ENCODE results near the gene EIPR1.

The EIPR1 gene

GRCh38 chr2:3171564-3172264 lies 205.9 kb downstream of the EIPR1 start:
- Histone ChIP-seq H3K9me3 (ENCODE audit: insufficient read depth, low read length) (no peaks in the 10 kb centered on the region), H3K4me2 (ENCODE audit: low read depth, low read length, poor library complexity, severe bottlenecking) (no peak overlapping the region), H3K4me3 (ENCODE audit: insufficient read depth, low read length, poor library complexity, severe bottlenecking) (no peak overlapping the region), H3F3A (ENCODE audit: insufficient read depth) (no peaks in the 10 kb centered on the region), H3K9ac (ENCODE audit: low read length) (no peak overlapping the region), H3K9me2 (replicated peaks; ENCODE audit: insufficient read depth, low read length) (no peaks in the 10 kb centered on the region), H4K20me1 (ENCODE audit: low read depth, low read length) (no peaks in the 10 kb centered on the region), H2AFZ (ENCODE audit: low read depth, low read length, severe bottlenecking) (no peak overlapping the region), H3K36me3 (ENCODE audit: low read length) (no peaks in the 10 kb centered on the region), H3K27me3 (ENCODE audit: low read length) (no peaks in the 10 kb centered on the region), H3K27ac (ENCODE audit: low read depth, low read length) (no peak overlapping the region), H3K79me2 (ENCODE audit: insufficient read depth, low read length) (no peaks in the 10 kb centered on the region)
- TF ChIP-seq, protein P1, sequence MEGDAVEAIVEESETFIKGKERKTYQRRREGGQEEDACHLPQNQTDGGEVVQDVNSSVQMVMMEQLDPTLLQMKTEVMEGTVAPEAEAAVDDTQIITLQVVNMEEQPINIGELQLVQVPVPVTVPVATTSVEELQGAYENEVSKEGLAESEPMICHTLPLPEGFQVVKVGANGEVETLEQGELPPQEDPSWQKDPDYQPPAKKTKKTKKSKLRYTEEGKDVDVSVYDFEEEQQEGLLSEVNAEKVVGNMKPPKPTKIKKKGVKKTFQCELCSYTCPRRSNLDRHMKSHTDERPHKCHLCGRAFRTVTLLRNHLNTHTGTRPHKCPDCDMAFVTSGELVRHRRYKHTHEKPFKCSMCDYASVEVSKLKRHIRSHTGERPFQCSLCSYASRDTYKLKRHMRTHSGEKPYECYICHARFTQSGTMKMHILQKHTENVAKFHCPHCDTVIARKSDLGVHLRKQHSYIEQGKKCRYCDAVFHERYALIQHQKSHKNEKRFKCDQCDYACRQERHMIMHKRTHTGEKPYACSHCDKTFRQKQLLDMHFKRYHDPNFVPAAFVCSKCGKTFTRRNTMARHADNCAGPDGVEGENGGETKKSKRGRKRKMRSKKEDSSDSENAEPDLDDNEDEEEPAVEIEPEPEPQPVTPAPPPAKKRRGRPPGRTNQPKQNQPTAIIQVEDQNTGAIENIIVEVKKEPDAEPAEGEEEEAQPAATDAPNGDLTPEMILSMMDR (IDR thresholded peaks at IDR 0.05; ENCODE audit: insufficient read depth, low read length, poor library complexity, severe bottlenecking): no peak
- no peak for TF ChIP-seq EZH2phosphoT487 (conservative IDR thresholded peaks at IDR 0.05; ENCODE audit: low read length)

GRCh38 chr2:3170792-3171455 lies 206.7 kb downstream of the EIPR1 start:
- H3K9me3 ChIP-seq (ENCODE audit: insufficient read depth, low read length): no peaks in the 10 kb centered on the region
- TF ChIP-seq, protein P1 (IDR thresholded peaks at IDR 0.05; ENCODE audit: insufficient read depth, low read length, poor library complexity, severe bottlenecking): no peak
- TF ChIP-seq EZH2phosphoT487 (conservative IDR thresholded peaks at IDR 0.05; ENCODE audit: low read length): no peak
- H4K20me1 ChIP-seq (ENCODE audit: low read depth, low read length): no peaks in the 10 kb centered on the region
- no peak overlapping the region for H2AFZ ChIP-seq (ENCODE audit: low read depth, low read length, severe bottlenecking)
- H3K79me2 ChIP-seq (ENCODE audit: insufficient read depth, low read length): no peaks in the 10 kb centered on the region
- H3F3A ChIP-seq (ENCODE audit: insufficient read depth): no peaks in the 10 kb centered on the region
- no peak overlapping the region for H3K27ac ChIP-seq (ENCODE audit: low read depth, low read length)
- no peak overlapping the region for H3K9ac ChIP-seq (ENCODE audit: low read length)
- H3K36me3 ChIP-seq (ENCODE audit: low read length): no peaks in the 10 kb centered on the region
- H3K27me3 ChIP-seq (ENCODE audit: low read length): no peaks in the 10 kb centered on the region
- no peaks in the 10 kb centered on the region for H3K9me2 ChIP-seq (replicated peaks; ENCODE audit: insufficient read depth, low read length)
- no peak overlapping the region for H3K4me2 ChIP-seq (ENCODE audit: low read depth, low read length, poor library complexity, severe bottlenecking)
- H3K4me3 ChIP-seq (ENCODE audit: insufficient read depth, low read length, poor library complexity, severe bottlenecking): no peak overlapping the region

DNA sequence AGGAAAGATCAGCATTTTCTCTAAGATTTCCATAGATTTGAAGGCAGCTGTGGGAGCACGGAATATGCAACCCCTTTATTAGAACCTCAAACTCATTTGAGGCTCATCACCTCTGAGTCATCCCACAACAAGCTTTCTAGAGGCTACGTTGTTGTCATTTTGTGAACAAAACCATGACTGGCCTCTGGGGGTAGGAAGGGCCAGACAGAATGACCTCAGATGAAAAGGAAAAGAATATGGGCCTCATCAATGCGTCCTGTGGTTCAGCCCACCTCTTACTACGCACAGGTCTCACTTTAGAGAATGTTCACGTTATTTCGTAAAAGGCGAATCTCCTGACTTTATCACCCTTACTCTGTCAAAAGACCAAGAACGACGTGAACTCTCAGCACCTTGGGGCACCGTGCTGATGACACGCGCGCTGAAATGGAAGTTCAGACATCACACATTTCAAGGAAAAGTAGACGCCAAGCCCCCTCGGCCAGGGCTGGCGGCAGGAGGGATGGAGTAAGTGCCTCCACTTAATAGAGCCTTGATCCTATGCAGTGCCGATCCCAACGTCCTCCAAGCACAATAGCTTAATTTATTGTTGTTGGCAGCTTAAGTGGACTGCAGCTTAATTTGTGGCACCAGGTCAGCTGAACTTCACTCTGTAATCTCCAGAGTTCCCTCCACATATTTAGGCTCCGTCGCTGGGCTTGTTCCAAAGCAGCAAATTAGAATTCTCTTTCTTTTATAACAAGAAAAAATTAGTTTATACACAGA lies 208.3 kb downstream of the EIPR1 start:
- Histone ChIP-seq H3K4me2 (ENCODE audit: low read depth, low read length, poor library complexity, severe bottlenecking) (no peak overlapping the region), H3K36me3 (ENCODE audit: low read length) (no peaks in the 10 kb centered on the region; the same call in 1 of the 2 replicates), H3K27me3 (ENCODE audit: low read length) (no peaks in the 10 kb centered on the region), H3K79me2 (ENCODE audit: insufficient read depth, low read length) (no peaks in the 10 kb centered on the region), H3K27ac (ENCODE audit: low read depth, low read length) (no peak overlapping the region), H3K9me3 (ENCODE audit: insufficient read depth, low read length) (peaks cover 2% of the 10 kb centered on the region; the same call in 1 of the 2 replicates), H4K20me1 (ENCODE audit: low read depth, low read length) (no peaks in the 10 kb centered on the region), H3K9ac (ENCODE audit: low read length) (no peak overlapping the region), H3K4me3 (ENCODE audit: insufficient read depth, low read length, poor library complexity, severe bottlenecking) (no peak overlapping the region), H2AFZ (ENCODE audit: low read depth, low read length, severe bottlenecking) (no peak overlapping the region), H3K9me2 (replicated peaks; ENCODE audit: insufficient read depth, low read length) (no peaks in the 10 kb centered on the region), H3F3A (ENCODE audit: insufficient read depth) (no peaks in the 10 kb centered on the region)
- TF ChIP-seq, protein P1 (IDR thresholded peaks at IDR 0.05; ENCODE audit: insufficient read depth, low read length, poor library complexity, severe bottlenecking): no peak
- TF ChIP-seq EZH2phosphoT487 (conservative IDR thresholded peaks at IDR 0.05; ENCODE audit: low read length): no peak
